Upper lobe of left lung (tissue), 4 donors: Measurements from ENCODE around the gene BOD1.

Experiments used
- EP300 ChIP-seq, 4 donors: sonication (generic); formaldehyde crosslinking; IDR thresholded peaks; one replicate each; pipeline ENCODE4 v1.5.1; 2017; ENCODE audit warnings: antibody characterized with exemption in 4 of 4, control low read depth in 2 of 4
- POLR2A ChIP-seq, 4 donors: fragments of 450-650 bp; IDR thresholded peaks; one replicate each; pipeline ENCODE4 v1.5.1; 2016 to 2017; ENCODE audit warnings: antibody characterized with exemption in 4 of 4, mild to moderate bottlenecking in 2 of 4
- TF ChIP-seq, protein P1 (sequence below), 6 experiments: fragments of 450-650 bp in 4 of 6; fragments of 200-600 bp in 2 of 6; sonication (generic) in 2 of 6; IDR thresholded peaks; one replicate each; pipeline ENCODE4 v1.5.1; 2016 to 2019; ENCODE audit warnings: antibody characterized with exemption in 6 of 6

DNA sequence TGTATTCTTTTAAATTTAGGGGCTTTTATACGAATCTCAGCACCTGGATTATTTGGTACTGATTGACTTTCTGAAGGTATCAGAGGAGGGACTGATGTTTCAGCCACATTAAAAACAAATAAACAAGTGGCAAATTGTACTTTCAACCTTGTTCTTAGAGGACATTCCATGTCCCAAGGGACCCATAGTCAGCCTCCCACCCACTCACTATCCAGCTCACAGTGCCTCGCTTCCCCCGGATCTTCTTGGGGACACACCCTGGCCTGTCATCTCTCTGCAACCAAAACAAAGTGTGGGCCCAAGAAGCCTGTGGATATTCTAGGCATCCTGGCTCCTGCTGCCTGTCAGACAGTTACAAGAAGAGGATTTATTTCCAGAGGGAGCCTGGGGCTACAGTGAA lies 8.8 kb upstream of the BOD1 start:
- TF ChIP-seq EP300 (IDR thresholded peaks at IDR 0.05), result no peak
- TF ChIP-seq POLR2A (IDR thresholded peaks at IDR 0.05), result no peak
- TF ChIP-seq, protein P1, sequence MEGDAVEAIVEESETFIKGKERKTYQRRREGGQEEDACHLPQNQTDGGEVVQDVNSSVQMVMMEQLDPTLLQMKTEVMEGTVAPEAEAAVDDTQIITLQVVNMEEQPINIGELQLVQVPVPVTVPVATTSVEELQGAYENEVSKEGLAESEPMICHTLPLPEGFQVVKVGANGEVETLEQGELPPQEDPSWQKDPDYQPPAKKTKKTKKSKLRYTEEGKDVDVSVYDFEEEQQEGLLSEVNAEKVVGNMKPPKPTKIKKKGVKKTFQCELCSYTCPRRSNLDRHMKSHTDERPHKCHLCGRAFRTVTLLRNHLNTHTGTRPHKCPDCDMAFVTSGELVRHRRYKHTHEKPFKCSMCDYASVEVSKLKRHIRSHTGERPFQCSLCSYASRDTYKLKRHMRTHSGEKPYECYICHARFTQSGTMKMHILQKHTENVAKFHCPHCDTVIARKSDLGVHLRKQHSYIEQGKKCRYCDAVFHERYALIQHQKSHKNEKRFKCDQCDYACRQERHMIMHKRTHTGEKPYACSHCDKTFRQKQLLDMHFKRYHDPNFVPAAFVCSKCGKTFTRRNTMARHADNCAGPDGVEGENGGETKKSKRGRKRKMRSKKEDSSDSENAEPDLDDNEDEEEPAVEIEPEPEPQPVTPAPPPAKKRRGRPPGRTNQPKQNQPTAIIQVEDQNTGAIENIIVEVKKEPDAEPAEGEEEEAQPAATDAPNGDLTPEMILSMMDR (IDR thresholded peaks at IDR 0.05), result no peak
